OCI-LY7 (cell line): ENCODE results near the gene FOXN3. TPM values are rescaled to one million over a fixed set of nuclear protein-coding genes. Genes with fewer than 3 reads are reported as not detected.
"Not testable (repeated sequence)": the region's sequence is repeated elsewhere in the genome, so short reads cannot be mapped to it uniquely, and the experiment has no call there.

ENCODE experiments used
- BruUV-seq: library from RNA; stranded (reverse); fragments of 400-500 nt; replicated peaks from 2 replicates; lab custom pipeline; 2021; lab: Mats Ljungman, UMichigan
- CTCF ChIA-PET: fragments of 300-600 bp; sonication (Branson Sonifier 250); formaldehyde crosslinking; loops from one replicate; lab custom pipeline; 2022; ENCODE audit warnings: antibody characterized with exemption; ENCODE audit not compliant: unreplicated experiment; lab: Charles Lee
- POLR2A ChIA-PET: fragments of 300-600 bp; sonication (Branson Sonifier 250); formaldehyde crosslinking; loops from one replicate; lab custom pipeline; 2022; ENCODE audit warnings: antibody characterized with exemption; lab: Charles Lee
- DNase-seq: peaks from one replicate; pipeline ENCODE4 v3.0.0-alpha.2; 2015; ENCODE audit warnings: low spot score
- H2AFZ ChIP-seq: fragments of 200-600 bp; sonication (generic), shearing (Covaris generic); 2 replicates; pipeline ENCODE4 v1.6.1; 2014; ENCODE audit warnings: mild to moderate bottlenecking, antibody characterized with exemption, low read length, moderate library complexity
- H3K27ac ChIP-seq: fragments of 200-600 bp; sonication (generic); 2 replicates; pipeline ENCODE4 v1.5.1; 2014; ENCODE audit warnings: mixed run types, low read depth, mild to moderate bottlenecking, moderate library complexity, low read length, inconsistent platforms; ENCODE audit not compliant: poor library complexity, severe bottlenecking
- H3K36me3 ChIP-seq: fragments of 200-600 bp; sonication (generic); 2 replicates; pipeline ENCODE4 v1.6.1; 2014; ENCODE audit warnings: mild to moderate bottlenecking, antibody characterized with exemption, low read length, moderate library complexity, mixed read lengths; ENCODE audit not compliant: insufficient read depth
- H3K4me1 ChIP-seq: fragments of 200-600 bp; sonication (generic); 2 replicates; pipeline ENCODE4 v1.5.1; 2014; ENCODE audit warnings: mild to moderate bottlenecking, low read length; ENCODE audit not compliant: insufficient read depth, poor library complexity, severe bottlenecking
- H3K4me2 ChIP-seq: fragments of 200-600 bp; sonication (generic); 2 replicates; pipeline ENCODE4 v1.6.1; 2014; ENCODE audit warnings: mild to moderate bottlenecking, low read length
- H3K4me3 ChIP-seq: fragments of 200-600 bp; sonication (generic); 2 replicates; pipeline ENCODE4 v1.5.1; 2014; ENCODE audit warnings: mild to moderate bottlenecking, low read depth, low read length; ENCODE audit not compliant: poor library complexity, severe bottlenecking
- H3K79me2 ChIP-seq: fragments of 200-600 bp; sonication (generic); 2 replicates; pipeline ENCODE4 v1.6.1; 2016; ENCODE audit warnings: low read depth, mild to moderate bottlenecking, low read length, moderate library complexity, mixed read lengths; ENCODE audit not compliant: insufficient read depth
- H3K9me2 ChIP-seq: fragments of 200-600 bp; sonication (generic); 2 replicates; pipeline ENCODE4 v1.6.1; 2016; ENCODE audit warnings: mild to moderate bottlenecking, low read length, mixed read lengths; ENCODE audit not compliant: insufficient read depth
- H3K9me3 ChIP-seq: fragments of 200-600 bp; sonication (generic); 2 replicates; pipeline ENCODE4 v1.6.1; 2014; ENCODE audit warnings: mild to moderate bottlenecking, mixed run types, low read length, mixed read lengths
- H4K20me1 ChIP-seq: fragments of 200-600 bp; sonication (generic); 2 replicates; pipeline ENCODE4 v1.6.1; 2014; ENCODE audit warnings: mild to moderate bottlenecking, antibody characterized with exemption, low read length, moderate library complexity, mixed read lengths; ENCODE audit not compliant: insufficient read depth
- EZH2phosphoT487 ChIP-seq: fragments of 200-600 bp; sonication (generic); IDR thresholded peaks from 2 replicates; pipeline ENCODE4 v1.6.1; 2018; ENCODE audit warnings: low read depth, borderline replicate concordance, mild to moderate bottlenecking, mixed run types, antibody characterized with exemption, low read length, moderate library complexity, mixed read lengths
- intact Hi-C: fragments of 100-400 bp; cut with micrococcal nuclease; formaldehyde crosslinking; loops from one replicate; pipeline ENCODE4 v1.10.0; 2022; ENCODE audit not compliant: unreplicated experiment
- total RNA-seq, 2 experiments: library from RNA; depleted of rRNA in 1 of 2; stranded (reverse); fragments of >200 nt in 1 of 2; shearing (Covaris generic) in 1 of 2; gene quantifications; 2 replicates each; pipeline ENCODE4 v1.2.3, GENCODE V29; 2014 to 2022
- TF ChIP-seq, protein P1 (sequence below): fragments of 200-600 bp; sonication (generic); conservative IDR thresholded peaks from 2 replicates; pipeline ENCODE4 v1.5.1; 2014; ENCODE audit warnings: mild to moderate bottlenecking, antibody characterized with exemption, low read length, moderate library complexity, mixed read lengths

Gene FOXN3
- total RNA-seq, 2 experiments from 2014 or later: 77.7 to 102 TPM

- no peak for TF ChIP-seq EZH2phosphoT487
- TF ChIP-seq, protein P1, sequence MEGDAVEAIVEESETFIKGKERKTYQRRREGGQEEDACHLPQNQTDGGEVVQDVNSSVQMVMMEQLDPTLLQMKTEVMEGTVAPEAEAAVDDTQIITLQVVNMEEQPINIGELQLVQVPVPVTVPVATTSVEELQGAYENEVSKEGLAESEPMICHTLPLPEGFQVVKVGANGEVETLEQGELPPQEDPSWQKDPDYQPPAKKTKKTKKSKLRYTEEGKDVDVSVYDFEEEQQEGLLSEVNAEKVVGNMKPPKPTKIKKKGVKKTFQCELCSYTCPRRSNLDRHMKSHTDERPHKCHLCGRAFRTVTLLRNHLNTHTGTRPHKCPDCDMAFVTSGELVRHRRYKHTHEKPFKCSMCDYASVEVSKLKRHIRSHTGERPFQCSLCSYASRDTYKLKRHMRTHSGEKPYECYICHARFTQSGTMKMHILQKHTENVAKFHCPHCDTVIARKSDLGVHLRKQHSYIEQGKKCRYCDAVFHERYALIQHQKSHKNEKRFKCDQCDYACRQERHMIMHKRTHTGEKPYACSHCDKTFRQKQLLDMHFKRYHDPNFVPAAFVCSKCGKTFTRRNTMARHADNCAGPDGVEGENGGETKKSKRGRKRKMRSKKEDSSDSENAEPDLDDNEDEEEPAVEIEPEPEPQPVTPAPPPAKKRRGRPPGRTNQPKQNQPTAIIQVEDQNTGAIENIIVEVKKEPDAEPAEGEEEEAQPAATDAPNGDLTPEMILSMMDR: no peak
- Histone ChIP-seq H4K20me1 (no peaks in the 10 kb centered on the region), H3K9me3 (no peaks in the 10 kb centered on the region), H3K4me1 (peaks cover 19% of the 10 kb centered on the region), H2AFZ (no peak overlapping the region), H3K4me3 (no peak overlapping the region), H3K36me3 (peaks cover 12% of the 10 kb centered on the region), H3K9me2 (no peaks in the 10 kb centered on the region), H3K79me2 (no peaks in the 10 kb centered on the region), H3K4me2 (no peak overlapping the region), H3K27ac (no peak overlapping the region)
- no TSS peak for BruUV-seq
- no peak for DNase-seq
- CTCF ChIA-PET: no interaction called here
- intact Hi-C loops: no loop called here
- POLR2A ChIA-PET: interaction anchor here (0.6 kb wide), 1 partner anchor 718 kb away, joined by 3 read pairs; no protein-coding TSS in a partner anchor
Observed at GRCh38 chr14:89162586-89162985, 254.4 kb downstream of the FOXN3 start.

DNA sequence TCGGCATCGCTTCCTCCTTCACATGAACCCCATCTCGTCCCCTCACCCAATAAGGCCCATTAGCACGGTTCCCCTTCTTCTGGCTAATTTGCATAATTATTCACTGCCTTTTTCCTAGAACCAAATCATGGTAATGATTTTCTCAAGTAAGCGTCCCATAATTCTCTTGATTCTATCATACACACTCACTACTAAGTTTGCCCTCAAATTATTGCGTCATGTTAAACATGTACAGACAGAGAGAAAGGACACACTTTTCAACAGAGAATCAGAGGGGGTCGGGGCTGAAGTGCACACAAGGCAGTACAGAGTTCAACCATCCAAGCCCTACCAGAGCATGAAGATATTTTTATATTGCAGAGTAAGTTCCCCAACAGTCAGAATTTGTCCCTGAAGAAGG is 256.6 kb downstream of the FOXN3 start:
- TF ChIP-seq, protein P1: no peak
- TF ChIP-seq EZH2phosphoT487: no peak
- ChIA-PET POLR2A (no interaction called here), CTCF (no interaction called here)
- intact Hi-C loops: no loop called here
- Histone ChIP-seq H3K9me3 (no peaks in the 10 kb centered on the region), H3K79me2 (no peaks in the 10 kb centered on the region), H3K4me3 (no peak overlapping the region), H4K20me1 (no peaks in the 10 kb centered on the region), H3K9me2 (no peaks in the 10 kb centered on the region), H2AFZ (no peak overlapping the region), H3K4me1 (peaks cover 10% of the 10 kb centered on the region), H3K27ac (no peak overlapping the region), H3K36me3 (peaks cover 12% of the 10 kb centered on the region), H3K4me2 (no peak overlapping the region)
- TSS peak; percentile 28 for BruUV-seq
- no peak for DNase-seq

DNA sequence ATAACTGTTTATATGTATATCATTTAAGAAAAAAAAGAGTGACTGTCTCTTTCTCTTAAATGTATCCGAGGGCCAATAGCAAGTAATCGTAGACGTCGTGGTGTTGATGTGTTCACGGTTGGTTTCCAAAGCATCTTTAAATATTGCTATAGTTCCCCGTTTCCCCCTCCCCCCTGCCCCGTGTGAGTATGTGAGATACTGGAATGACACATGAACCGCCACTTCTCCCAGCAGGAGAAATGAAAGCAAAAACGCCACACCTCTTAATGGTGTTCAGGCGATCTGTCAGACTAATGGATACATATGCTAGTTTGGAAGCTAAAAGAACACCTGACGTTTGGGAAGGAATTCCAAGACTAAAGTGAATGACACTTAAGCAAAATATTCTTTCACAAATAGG is 258.3 kb downstream of the FOXN3 start:
- Histone ChIP-seq H3K27ac (no peak overlapping the region), H3K4me3 (no peak overlapping the region), H4K20me1 (no peaks in the 10 kb centered on the region), H3K79me2 (no peaks in the 10 kb centered on the region), H2AFZ (no peak overlapping the region), H3K9me2 (no peaks in the 10 kb centered on the region), H3K9me3 (no peaks in the 10 kb centered on the region), H3K36me3 (peaks cover 12% of the 10 kb centered on the region), H3K4me2 (no peak overlapping the region), H3K4me1 (no peaks in the 10 kb centered on the region)
- intact Hi-C loops: no loop called here
- no TSS peak for BruUV-seq
- no peak for DNase-seq
- ChIA-PET CTCF (no interaction called here), POLR2A (interaction anchor here (0.7 kb wide), 1 partner anchor 539 kb away, joined by 7 read pairs; no protein-coding TSS in a partner anchor)
- no peak for TF ChIP-seq EZH2phosphoT487
- TF ChIP-seq, protein P1: no peak

GRCh38 chr14:89158104-89158503 is 258.9 kb downstream of the FOXN3 start:
- CTCF ChIA-PET, H3K9me3 ChIP-seq, H2AFZ ChIP-seq, intact Hi-C loops, H3K4me2 ChIP-seq, H3K4me3 ChIP-seq, H3K9me2 ChIP-seq, POLR2A ChIA-PET, H3K79me2 ChIP-seq, H4K20me1 ChIP-seq, BruUV-seq, H3K4me1 ChIP-seq, DNase-seq, H3K27ac ChIP-seq: not testable (repeated sequence)
- peaks cover 12% of the 10 kb centered on the region for H3K36me3 ChIP-seq
